Activated CD4-positive, alpha-beta T cell treated with anti-CD3 and anti-CD28 coated beads, Interleukin-2, amount 10 ng/mL, durations not matched to agents 7 days and 5 days (primary cell): ENCODE measurements around the gene AFAP1L1. TPM values are rescaled to one million over a fixed set of nuclear protein-coding genes. Genes with fewer than 3 reads are reported as not detected.
"Not testable (repeated sequence)": the region's sequence is repeated elsewhere in the genome, so short reads cannot be mapped to it uniquely, and the experiment has no call there.

Source experiments
- CTCF ChIA-PET: fragments of 350-600 bp; sonication (Branson Sonifier 250); formaldehyde crosslinking; loops from one replicate; lab custom pipeline; 2021; ENCODE audit warnings: antibody characterized with exemption; lab: Charles Lee
- POLR2A ChIA-PET: fragments of 350-600 bp; sonication (Branson Sonifier 250); formaldehyde crosslinking; loops from one replicate; lab custom pipeline; 2021; ENCODE audit warnings: antibody characterized with exemption; lab: Charles Lee
- DNase-seq: peaks from one replicate; pipeline ENCODE4 v3.0.0-alpha.2; 2020
- H3K27ac Mint-ChIP-seq: one replicate; pipeline ENCODE4 v1.8.0; 2021; ENCODE audit warnings: mild to moderate bottlenecking, moderate library complexity, mixed read lengths
- H3K27me3 Mint-ChIP-seq: one replicate; pipeline ENCODE4 v1.8.0; 2021; ENCODE audit warnings: mixed read lengths
- H3K36me3 Mint-ChIP-seq: one replicate; pipeline ENCODE4 v1.8.0; 2021; ENCODE audit warnings: low read depth, mixed read lengths
- H3K4me1 Mint-ChIP-seq: one replicate; pipeline ENCODE4 v1.8.0; 2021; ENCODE audit warnings: mixed read lengths
- H3K4me3 Mint-ChIP-seq: one replicate; pipeline ENCODE4 v1.8.0; 2021; ENCODE audit warnings: mild to moderate bottlenecking, moderate library complexity, mixed read lengths
- H3K9me3 Mint-ChIP-seq: one replicate; pipeline ENCODE4 v1.8.0; 2021; ENCODE audit warnings: mixed read lengths
- total RNA-seq, 2 experiments: library from RNA; stranded (reverse); gene quantifications; one replicate each; pipeline ENCODE4 v1.2.3, GENCODE V29; 2021

The AFAP1L1 gene
- total RNA-seq, 2 experiments from 2014 or later = not detected

- no peaks in the 10 kb centered on the region for H3K36me3 Mint-ChIP-seq
These were observed 114.5 kb downstream of the AFAP1L1 start for GRCh38 chr5:149386166-149386565.

GRCh38 chr5:149387081-149387631 is 115.5 kb downstream of the AFAP1L1 start:
- no peak for DNase-seq
- H3K4me3 Mint-ChIP-seq = no peak overlapping the region
- H3K4me1 Mint-ChIP-seq = no peaks in the 10 kb centered on the region
- CTCF ChIA-PET = interaction anchor here (1.4 to 2.4 kb wide), 2 partner anchors 12 to 19 kb away, joined by 5 to 7 read pairs; no protein-coding TSS in a partner anchor
- no peaks in the 10 kb centered on the region for H3K27me3 Mint-ChIP-seq
- no peaks in the 10 kb centered on the region for H3K36me3 Mint-ChIP-seq
- POLR2A ChIA-PET = no interaction called here
- H3K27ac Mint-ChIP-seq = no peak overlapping the region
- peaks cover 3% of the 10 kb centered on the region for H3K9me3 Mint-ChIP-seq

More at GRCh38 chr5:149386166-149386565, 114.5 kb downstream of the AFAP1L1 start:
- Mint-ChIP-seq H3K27me3 (no peaks in the 10 kb centered on the region), H3K4me3 (no peak overlapping the region), H3K4me1 (no peaks in the 10 kb centered on the region), H3K27ac (no peak overlapping the region), H3K9me3 (peaks cover 3% of the 10 kb centered on the region)
- ChIA-PET POLR2A (no interaction called here), CTCF (interaction anchor here (0.9 to 2.4 kb wide), 5 partner anchors 11 to 188 kb away, joined by 3 to 7 read pairs (median 4); no protein-coding TSS in a partner anchor)
- no peak for DNase-seq

GRCh38 chr5:149387982-149388381 is 116.3 kb downstream of the AFAP1L1 start:
- CTCF ChIA-PET = interaction anchor here (1.4 to 2.4 kb wide), 2 partner anchors 20 to 81 kb away, joined by 3 to 7 read pairs; no protein-coding TSS in a partner anchor
- POLR2A ChIA-PET = no interaction called here
- Mint-ChIP-seq H3K27me3 (no peaks in the 10 kb centered on the region), H3K27ac (no peak overlapping the region), H3K9me3 (peaks cover 3% of the 10 kb centered on the region), H3K36me3 (no peaks in the 10 kb centered on the region), H3K4me1 (no peaks in the 10 kb centered on the region), H3K4me3 (no peak overlapping the region)
- no peak for DNase-seq

- Mint-ChIP-seq H3K4me3 (no peak overlapping the region), H3K27ac (no peak overlapping the region), H3K4me1 (no peaks in the 10 kb centered on the region), H3K9me3 (peaks cover 3% of the 10 kb centered on the region), H3K27me3 (no peaks in the 10 kb centered on the region), H3K36me3 (no peaks in the 10 kb centered on the region)
- ChIA-PET POLR2A (no interaction called here), CTCF (interaction anchor here (1.4 to 2.4 kb wide), 2 partner anchors 20 to 82 kb away, joined by 3 to 7 read pairs; no protein-coding TSS in a partner anchor)
- no peak for DNase-seq
These were observed 117.0 kb downstream of the AFAP1L1 start for GRCh38 chr5:149388498-149389190.

- peaks cover 3% of the 10 kb centered on the region for H3K9me3 Mint-ChIP-seq
- ChIA-PET CTCF (interaction anchor here (0.6 to 2.2 kb wide), 8 partner anchors 8 to 229 kb away, joined by 3 to 8 read pairs (median 3); no protein-coding TSS in a partner anchor), POLR2A (no interaction called here)
- H3K4me1 Mint-ChIP-seq = no peaks in the 10 kb centered on the region
- H3K36me3 Mint-ChIP-seq = no peaks in the 10 kb centered on the region
- H3K4me3 Mint-ChIP-seq = no peak overlapping the region
- no peak overlapping the region for H3K27ac Mint-ChIP-seq
- no peak for DNase-seq
- no peaks in the 10 kb centered on the region for H3K27me3 Mint-ChIP-seq
These were observed 118.2 kb downstream of the AFAP1L1 start for GRCh38 chr5:149389552-149390495.

GRCh38 chr5:149391076-149391475 is 119.4 kb downstream of the AFAP1L1 start:
- H3K27ac Mint-ChIP-seq, H3K4me1 Mint-ChIP-seq, H3K27me3 Mint-ChIP-seq, DNase-seq, H3K9me3 Mint-ChIP-seq, H3K4me3 Mint-ChIP-seq, POLR2A ChIA-PET, H3K36me3 Mint-ChIP-seq: not testable (repeated sequence)
- CTCF ChIA-PET = interaction anchor here (0.6 to 2.2 kb wide), 5 partner anchors 9 to 128 kb away, joined by 3 to 8 read pairs (median 3); no protein-coding TSS in a partner anchor

Other genes starting within 250 kb of the AFAP1L1 start
- not detected for gene SH3TC2, start 208.8 kb upstream of the AFAP1L1 start, total RNA-seq
- gene ABLIM3, start 130.4 kb upstream of the AFAP1L1 start, total RNA-seq = not detected
- 10 to 100 TPM; 36.1 to 36.6 TPM for gene GRPEL2, start 73.6 kb downstream of the AFAP1L1 start, total RNA-seq
- 10 to 100 TPM; 34.5 to 34.6 TPM for gene PCYOX1L, start 86.2 kb downstream of the AFAP1L1 start, total RNA-seq
- gene IL17B, start 107.4 kb downstream of the AFAP1L1 start, total RNA-seq = not detected